H1 (cell line): ENCODE results near the gene HSF5. TPM values are rescaled to one million over a fixed set of nuclear protein-coding genes. Genes with fewer than 3 reads are reported as not detected.

Source experiments
- ATF3 ChIP-seq: IDR thresholded peaks from 2 replicates; pipeline ENCODE4 v1.6.1; 2011; ENCODE audit warnings: low read depth, mild to moderate bottlenecking, low read length; ENCODE audit not compliant: insufficient read depth
- CBX5 ChIP-seq: fragments of 300-800, 300-1000 bp; sonication (generic); IDR thresholded peaks from 2 replicates; pipeline ENCODE4 v1.7.1; 2016; ENCODE audit warnings: antibody characterized with exemption, low read length, low read depth
- CREB1 ChIP-seq: IDR thresholded peaks from 2 replicates; pipeline ENCODE4 v1.6.1; 2012; ENCODE audit warnings: inconsistent platforms
- KDM5A ChIP-seq: fragments of 200-600 bp; IDR thresholded peaks from 2 replicates; pipeline ENCODE4 v1.7.1; 2012; ENCODE audit warnings: mild to moderate bottlenecking, low read length, inconsistent platforms, mixed read lengths
- MAX ChIP-seq: IDR thresholded peaks from 2 replicates; pipeline ENCODE4 v1.6.1; 2012; ENCODE audit warnings: inconsistent platforms
- NRF1 ChIP-seq: IDR thresholded peaks from 2 replicates; pipeline ENCODE4 v1.6.1; 2011; ENCODE audit warnings: mild to moderate bottlenecking, low read depth, low read length, improper control_type of control experiment
- PHF8 ChIP-seq: fragments of 200-600 bp; sonication (generic); conservative IDR thresholded peaks from 2 replicates; pipeline ENCODE4 v1.7.1; 2012; ENCODE audit warnings: low read depth, mild to moderate bottlenecking, inconsistent platforms, low read length, moderate library complexity
- POLR2A ChIP-seq, 2 experiments: IDR thresholded peaks; 1 replicate in 1 of 2; 2 replicates in 1 of 2; pipeline ENCODE4 v1.6.1; 2011; ENCODE audit warnings: low read depth in 2 of 2, low read length in 2 of 2, mild to moderate bottlenecking in 2 of 2; ENCODE audit errors: control extremely low read depth in 1 of 2
- RFX5 ChIP-seq: IDR thresholded peaks from 2 replicates; pipeline ENCODE4 v1.6.1; 2011; ENCODE audit warnings: low read depth, low read length, improper control_type of control experiment, borderline replicate concordance
- SIRT6 ChIP-seq: IDR thresholded peaks from one replicate; pipeline ENCODE4 v1.7.1; 2012; ENCODE audit warnings: low read length, inconsistent platforms
- SIX5 ChIP-seq: IDR thresholded peaks from 2 replicates; pipeline ENCODE4 v1.6.1; 2011; ENCODE audit warnings: mild to moderate bottlenecking, low read depth, low read length
- SP4 ChIP-seq: IDR thresholded peaks from 2 replicates; pipeline ENCODE4 v1.6.1; 2012; ENCODE audit warnings: low read length, inconsistent platforms
- polyA plus RNA-seq, 7 experiments: library from polyadenylated mRNA; depleted of rRNA in 3 of 7; stranded (reverse) in 5 of 7; unstranded in 2 of 7; fragments of >200 nt in 5 of 7; fragments of 200-250 nt in 2 of 7; gene quantifications; 1 replicate in 5 of 7; 2 replicates in 1 of 7; 4 replicates in 1 of 7; pipeline versions ENCODE4 v1.2.1 to v1.2.3, GENCODE V29; 2011 to 2013; ENCODE audit warnings: missing spikeins in 2 of 7, mixed read lengths in 2 of 7
- total RNA-seq: library from RNA; stranded (reverse); fragmentation: NEBNext Ultra II Directional; extraction: Animal tissue kit (Norgen Biotek cat#: 25700); gene quantifications from 2 replicates; pipeline ENCODE4 v1.2.1, GENCODE V29; 2021

HSF5 gene
- total and polyA plus RNA-seq, 2 of the 8 experiments (the other 6 are each of a cell fraction or from before 2014, with no cell fraction given), result not detected

- TF ChIP-seq NRF1, result no peak
- TF ChIP-seq SIRT6, result no peak
- TF ChIP-seq ATF3, result no peak
- no peak for TF ChIP-seq MAX
- no peak for TF ChIP-seq CREB1
- no peak for TF ChIP-seq POLR2A (IDR thresholded peaks at IDR 0.05; ENCODE audit: control extremely low read depth in 1 of 2, low read depth in 2 of 2, low read length in 2 of 2)
- TF ChIP-seq SIX5, result no peak
- no peak for TF ChIP-seq RFX5
- TF ChIP-seq SP4, result no peak
- TF ChIP-seq PHF8, result no peak
- TF ChIP-seq KDM5A, result no peak
- TF ChIP-seq CBX5, result no peak
- TF ChIP-seq, all 59 proteins: peak for 0
Observed at GRCh38 chr17:58508341-58509067, 20.3 kb upstream of the HSF5 start (continued).
